GM20000 (cell line): ENCODE data around the gene NRL.
A peak's percentile ranks its signal among the peaks of the same experiment; 100 is the strongest.

Experiments used
- DNase-seq: peaks from one replicate; pipeline ENCODE4 v3.0.0; 2012; ENCODE audit warnings: low spot score
- CTCF ChIP-seq: IDR thresholded peaks from 2 replicates; pipeline ENCODE4 v1.5.1; 2012; ENCODE audit warnings: mild to moderate bottlenecking, control low read depth; ENCODE audit errors: extremely low read depth, missing control alignments

Gene NRL

GRCh38 chr14:24075485-24076301 is 39.1 kb downstream of the NRL start:
- peak; percentile 69 for DNase-seq
- no peak for TF ChIP-seq CTCF

DNA sequence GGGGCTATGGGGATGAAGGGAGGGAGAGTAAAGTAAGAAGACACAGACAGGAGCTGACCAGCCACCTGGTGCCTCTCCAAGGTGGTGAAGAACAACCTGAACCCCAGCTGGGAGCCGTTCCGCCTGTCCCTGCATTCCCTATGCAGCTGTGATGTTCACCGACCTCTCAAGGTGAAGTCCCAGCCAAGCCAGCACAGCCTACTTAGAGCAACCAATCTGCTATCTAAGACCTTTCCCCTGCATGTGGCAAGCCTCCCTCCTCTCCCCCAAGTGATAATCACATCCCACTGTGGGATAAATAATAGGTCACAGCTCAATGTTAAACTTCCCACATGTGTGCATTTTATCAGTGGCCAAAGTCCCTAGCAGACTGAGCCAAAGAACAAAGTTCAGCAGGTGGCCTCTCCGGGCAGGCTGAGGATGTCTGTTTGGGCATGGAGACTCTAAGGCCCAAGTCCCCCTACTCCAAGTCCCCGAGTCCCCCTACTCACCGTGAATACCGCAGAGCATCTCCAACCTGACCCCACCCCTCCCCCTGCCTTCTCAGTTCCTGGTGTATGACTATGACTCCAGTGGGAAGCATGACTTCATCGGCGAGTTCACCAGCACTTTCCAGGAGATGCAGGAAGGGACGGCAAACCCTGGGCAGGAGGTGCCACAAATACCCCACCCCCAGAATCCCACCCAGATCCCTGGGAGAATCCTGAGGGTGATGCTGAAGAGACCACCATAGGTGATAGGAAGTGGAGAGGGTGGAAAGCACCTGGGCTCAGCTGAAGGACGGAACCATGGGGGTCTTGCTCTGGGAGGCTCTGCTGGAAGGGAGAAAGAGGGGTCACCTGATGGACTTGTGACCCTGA is 39.9 kb downstream of the NRL start:
- no peak for TF ChIP-seq CTCF
- no peak for DNase-seq

GRCh38 chr14:24072881-24073877 is 41.6 kb downstream of the NRL start:
- TF ChIP-seq CTCF: no peak
- DNase-seq: no peak

GRCh38 chr14:24072436-24072835 is 42.3 kb downstream of the NRL start:
- TF ChIP-seq CTCF: no peak
- DNase-seq: no peak

- no peak for DNase-seq
- TF ChIP-seq CTCF: no peak
Observed at GRCh38 chr14:24071836-24072430, 42.8 kb downstream of the NRL start.

DNA sequence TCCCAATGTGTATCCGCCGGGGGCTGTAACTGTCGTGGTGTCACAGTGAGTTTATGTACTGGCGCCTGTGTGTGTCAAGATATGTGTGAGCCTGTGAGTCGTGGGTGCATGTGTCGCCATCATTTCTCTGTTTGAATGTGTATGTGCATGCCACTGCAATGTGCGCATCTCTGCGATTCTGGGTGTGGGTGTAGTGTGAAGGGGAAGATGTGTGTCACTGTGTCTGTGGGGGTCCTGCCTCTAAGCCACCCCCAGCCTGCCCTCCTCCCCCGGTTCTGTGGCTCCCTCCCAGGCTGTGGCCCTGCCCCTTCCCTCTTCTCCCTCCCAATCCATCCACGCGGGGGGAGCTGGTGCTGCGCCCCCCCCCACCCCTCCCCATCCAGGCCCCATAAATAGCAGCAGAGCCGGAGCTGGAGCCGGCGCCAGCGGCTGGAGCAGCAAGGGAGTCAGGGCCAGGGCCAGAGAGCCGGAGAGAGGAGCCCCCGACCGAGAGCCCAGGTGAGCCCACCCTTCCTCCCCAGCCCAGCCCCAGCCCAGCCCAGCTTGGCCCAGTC is 43.5 kb downstream of the NRL start, which contains the start of gene CPNE6:
TSS of gene CPNE6 (plus strand) at position 419 of the 554 bp plus-strand sequence. CDS start 1,375 bp downstream, outside the sequence.
- no peak for DNase-seq
- TF ChIP-seq CTCF: no peak
